Lower leg skin (tissue), 3 donors: ENCODE data around the gene C11orf24.

Experiments
- POLR2A ChIP-seq, 2 donors: fragments of 450-650 bp; IDR thresholded peaks; one replicate each; pipeline ENCODE4 v1.6.1; 2016 to 2017; ENCODE audit warnings: antibody characterized with exemption in 2 of 2, mild to moderate bottlenecking in 1 of 2, moderate library complexity in 1 of 2
- TF ChIP-seq, protein P1 (sequence below), 3 donors: fragments of 450-650 bp; IDR thresholded peaks; one replicate each; pipeline ENCODE4 v1.5.1; 2016; ENCODE audit warnings: antibody characterized with exemption in 3 of 3, mild to moderate bottlenecking in 3 of 3, moderate library complexity in 2 of 3

DNA sequence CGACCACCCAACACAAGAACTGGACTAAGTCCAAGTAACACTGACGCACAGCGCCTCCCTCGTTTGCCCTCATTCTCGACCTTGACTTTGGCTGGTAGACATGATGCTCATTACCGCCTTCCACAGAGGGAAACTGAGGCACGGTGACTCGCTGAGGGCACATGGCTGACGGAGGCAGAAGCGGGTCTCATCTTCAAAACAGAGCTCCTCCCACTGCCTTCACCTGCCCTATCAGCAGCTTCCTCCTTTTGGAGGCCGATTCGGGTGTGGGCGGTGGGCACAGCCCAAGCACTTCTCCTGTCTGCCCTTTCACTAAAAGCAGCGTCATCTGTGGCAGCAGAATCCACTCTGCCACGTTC, 56.7 kb downstream of the C11orf24 start:
- TF ChIP-seq POLR2A (IDR thresholded peaks at IDR 0.05), result no peak
- TF ChIP-seq, protein P1, sequence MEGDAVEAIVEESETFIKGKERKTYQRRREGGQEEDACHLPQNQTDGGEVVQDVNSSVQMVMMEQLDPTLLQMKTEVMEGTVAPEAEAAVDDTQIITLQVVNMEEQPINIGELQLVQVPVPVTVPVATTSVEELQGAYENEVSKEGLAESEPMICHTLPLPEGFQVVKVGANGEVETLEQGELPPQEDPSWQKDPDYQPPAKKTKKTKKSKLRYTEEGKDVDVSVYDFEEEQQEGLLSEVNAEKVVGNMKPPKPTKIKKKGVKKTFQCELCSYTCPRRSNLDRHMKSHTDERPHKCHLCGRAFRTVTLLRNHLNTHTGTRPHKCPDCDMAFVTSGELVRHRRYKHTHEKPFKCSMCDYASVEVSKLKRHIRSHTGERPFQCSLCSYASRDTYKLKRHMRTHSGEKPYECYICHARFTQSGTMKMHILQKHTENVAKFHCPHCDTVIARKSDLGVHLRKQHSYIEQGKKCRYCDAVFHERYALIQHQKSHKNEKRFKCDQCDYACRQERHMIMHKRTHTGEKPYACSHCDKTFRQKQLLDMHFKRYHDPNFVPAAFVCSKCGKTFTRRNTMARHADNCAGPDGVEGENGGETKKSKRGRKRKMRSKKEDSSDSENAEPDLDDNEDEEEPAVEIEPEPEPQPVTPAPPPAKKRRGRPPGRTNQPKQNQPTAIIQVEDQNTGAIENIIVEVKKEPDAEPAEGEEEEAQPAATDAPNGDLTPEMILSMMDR (IDR thresholded peaks at IDR 0.05), result no peak
